Lower lobe of right lung (tissue), 2 donors: ENCODE measurements around the gene GPS2. TPM values are rescaled to one million over a fixed set of nuclear protein-coding genes. Genes with fewer than 3 reads are reported as not detected.

Experiments
- ATAC-seq, 2 donors: fragments of 200-7000 bp; cut with Tn5 transposase; one replicate each; pipeline ENCODE4 v1.9.1; 2020 to 2022; ENCODE audit warnings: mild to moderate bottlenecking in 2 of 2, moderate library complexity in 2 of 2
- DNase-seq: peaks from one replicate; pipeline ENCODE4 v3.0.0-alpha.2; 2020
- H3K27ac ChIP-seq: fragments of 200-600 bp; one replicate; pipeline ENCODE4 v1.8.0; 2022
- H3K27me3 ChIP-seq: fragments of 200-600 bp; one replicate; pipeline ENCODE4 v1.8.0; 2022; ENCODE audit warnings: low read depth
- H3K36me3 ChIP-seq: fragments of 200-600 bp; one replicate; pipeline ENCODE4 v1.8.0; 2022; ENCODE audit warnings: mild to moderate bottlenecking
- H3K4me1 ChIP-seq: fragments of 200-600 bp; one replicate; pipeline ENCODE4 v1.8.0; 2022
- H3K4me3 ChIP-seq: fragments of 200-600 bp; one replicate; pipeline ENCODE4 v1.8.0; 2022; ENCODE audit warnings: mild to moderate bottlenecking
- H3K9me3 ChIP-seq: fragments of 200-600 bp; one replicate; pipeline ENCODE4 v1.8.0; 2022
- intact Hi-C: fragments of 100-400 bp; cut with DNase I; formaldehyde crosslinking; loops from one replicate; pipeline ENCODE4 v1.11.0; 2022
- long read RNA-seq: library from polyadenylated mRNA; unstranded; transcript quantifications from one replicate; pipeline ENCODE4 v2.0.0, GENCODE V29; 2021
- total RNA-seq: library from RNA; stranded (reverse); fragmentation: NEBNext Ultra II Directional; extraction: Animal tissue kit (Norgen Biotek cat#: 25700); gene quantifications from one replicate; pipeline ENCODE4 v1.2.1, GENCODE V29; 2021
- TF ChIP-seq, protein P1 (sequence below): fragments of 200-600 bp; IDR thresholded peaks from one replicate; pipeline ENCODE4 v1.8.0; 2022; ENCODE audit warnings: antibody characterized with exemption, mild to moderate bottlenecking
- donor health status: DM: no; HTN: yes; CAD: no; lungs with severe emphysema.

GPS2 gene, protein sequence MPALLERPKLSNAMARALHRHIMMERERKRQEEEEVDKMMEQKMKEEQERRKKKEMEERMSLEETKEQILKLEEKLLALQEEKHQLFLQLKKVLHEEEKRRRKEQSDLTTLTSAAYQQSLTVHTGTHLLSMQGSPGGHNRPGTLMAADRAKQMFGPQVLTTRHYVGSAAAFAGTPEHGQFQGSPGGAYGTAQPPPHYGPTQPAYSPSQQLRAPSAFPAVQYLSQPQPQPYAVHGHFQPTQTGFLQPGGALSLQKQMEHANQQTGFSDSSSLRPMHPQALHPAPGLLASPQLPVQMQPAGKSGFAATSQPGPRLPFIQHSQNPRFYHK
- 66.6 TPM for total RNA-seq
- long read RNA-seq, transcript GPS2-202 (10 exons, 1,371 nt), result minor isoform, 27 of 193 reads
- long read RNA-seq, transcript GPS2-201 (11 exons, 1,379 nt), result major isoform, 46 of 193 reads
- long read RNA-seq, partial matches to known transcripts, result 24 of 193 reads
- long read RNA-seq, other reads (novel, unspliced or antisense), result 93 of 193 reads

DNA sequence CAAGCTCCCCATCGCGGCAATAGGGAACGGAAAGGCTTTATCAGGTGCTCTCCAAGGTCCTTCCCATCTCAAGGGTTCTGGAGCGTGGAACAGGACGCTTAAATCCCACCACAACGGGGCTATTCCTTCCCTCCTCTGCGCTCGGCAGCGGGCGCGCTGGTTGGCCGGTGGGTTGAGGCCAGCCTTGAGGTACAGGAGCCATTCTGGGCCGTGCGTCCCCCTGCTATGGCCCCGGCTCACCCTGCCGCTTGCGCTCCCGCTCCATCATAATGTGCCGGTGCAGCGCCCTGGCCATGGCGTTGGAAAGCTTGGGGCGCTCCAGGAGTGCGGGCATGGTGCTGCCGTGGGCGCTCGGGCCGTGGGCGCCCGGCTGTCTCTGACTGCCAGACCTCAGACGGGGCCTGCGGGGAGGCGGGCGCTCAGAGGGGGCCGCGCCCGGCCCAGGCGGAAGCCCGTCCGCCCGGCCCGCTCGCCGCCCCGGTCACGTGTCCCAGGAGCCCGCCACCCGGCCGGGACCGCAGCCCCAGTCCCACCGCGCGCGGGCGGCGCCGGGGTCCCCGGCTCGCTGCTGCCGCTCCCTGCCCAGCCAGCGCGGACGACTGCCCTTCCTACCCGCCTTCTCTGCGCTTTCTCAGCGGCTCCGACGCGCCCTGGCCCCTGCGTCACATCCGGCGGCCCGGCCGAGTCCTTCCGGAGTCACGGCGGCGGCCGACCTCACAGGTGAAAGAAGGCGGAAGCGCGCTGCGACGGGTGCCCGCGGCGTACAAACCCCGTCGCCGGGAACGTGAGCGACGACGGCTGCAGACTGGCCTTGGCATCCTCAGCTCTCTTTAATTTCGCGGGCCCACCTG, at the start of gene GPS2:
GPS2 (minus strand) TSS at position 642 of the 851 bp plus-strand sequence; CDS start at position 334, 308 bp downstream.
- Histone ChIP-seq H3K4me3 (peak within 1 kb of the TSS; percentile 92), H3K9me3 (no peaks in the 10 kb centered on the region), H3K4me1 (peaks cover 27% of the 10 kb centered on the region), H3K27ac (peak within 1 kb of the TSS; percentile 97), H3K36me3 (peaks cover 69% of the 10 kb centered on the region), H3K27me3 (no peaks in the 10 kb centered on the region)
- intact Hi-C loops, result no loop called here
- peak; percentile 92 to 94 for ATAC-seq
- TF ChIP-seq, protein P1, sequence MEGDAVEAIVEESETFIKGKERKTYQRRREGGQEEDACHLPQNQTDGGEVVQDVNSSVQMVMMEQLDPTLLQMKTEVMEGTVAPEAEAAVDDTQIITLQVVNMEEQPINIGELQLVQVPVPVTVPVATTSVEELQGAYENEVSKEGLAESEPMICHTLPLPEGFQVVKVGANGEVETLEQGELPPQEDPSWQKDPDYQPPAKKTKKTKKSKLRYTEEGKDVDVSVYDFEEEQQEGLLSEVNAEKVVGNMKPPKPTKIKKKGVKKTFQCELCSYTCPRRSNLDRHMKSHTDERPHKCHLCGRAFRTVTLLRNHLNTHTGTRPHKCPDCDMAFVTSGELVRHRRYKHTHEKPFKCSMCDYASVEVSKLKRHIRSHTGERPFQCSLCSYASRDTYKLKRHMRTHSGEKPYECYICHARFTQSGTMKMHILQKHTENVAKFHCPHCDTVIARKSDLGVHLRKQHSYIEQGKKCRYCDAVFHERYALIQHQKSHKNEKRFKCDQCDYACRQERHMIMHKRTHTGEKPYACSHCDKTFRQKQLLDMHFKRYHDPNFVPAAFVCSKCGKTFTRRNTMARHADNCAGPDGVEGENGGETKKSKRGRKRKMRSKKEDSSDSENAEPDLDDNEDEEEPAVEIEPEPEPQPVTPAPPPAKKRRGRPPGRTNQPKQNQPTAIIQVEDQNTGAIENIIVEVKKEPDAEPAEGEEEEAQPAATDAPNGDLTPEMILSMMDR, result no peak
- peak; percentile 96 for DNase-seq

DNA sequence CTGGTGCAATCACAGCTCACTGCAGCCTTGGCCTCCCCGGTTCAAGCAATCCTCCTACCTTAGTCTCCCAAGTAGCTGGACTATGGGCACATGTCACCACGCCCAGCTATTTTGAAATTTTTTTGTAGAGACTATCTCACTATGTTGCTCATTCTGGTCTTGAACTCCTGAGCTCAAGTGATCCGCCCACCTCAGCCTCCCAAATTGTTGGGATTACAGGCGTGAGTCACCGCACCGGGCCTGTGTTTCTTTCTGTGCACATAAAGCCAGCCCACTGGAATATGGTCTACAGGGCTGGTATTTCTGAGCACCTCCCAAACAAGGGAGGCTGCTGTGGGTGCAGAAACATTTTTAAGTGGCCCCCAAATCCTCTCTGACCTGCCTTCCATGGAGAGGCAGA, 48.2 kb upstream of the GPS2 start:
- TF ChIP-seq, protein P1, result no peak
- Histone ChIP-seq H3K9me3 (no peaks in the 10 kb centered on the region), H3K4me1 (no peaks in the 10 kb centered on the region), H3K4me3 (no peak overlapping the region), H3K36me3 (no peaks in the 10 kb centered on the region), H3K27ac (no peak overlapping the region), H3K27me3 (no peaks in the 10 kb centered on the region)
- intact Hi-C loops, result no loop called here
- ATAC-seq (no peak), DNase-seq (no peak)

DNA sequence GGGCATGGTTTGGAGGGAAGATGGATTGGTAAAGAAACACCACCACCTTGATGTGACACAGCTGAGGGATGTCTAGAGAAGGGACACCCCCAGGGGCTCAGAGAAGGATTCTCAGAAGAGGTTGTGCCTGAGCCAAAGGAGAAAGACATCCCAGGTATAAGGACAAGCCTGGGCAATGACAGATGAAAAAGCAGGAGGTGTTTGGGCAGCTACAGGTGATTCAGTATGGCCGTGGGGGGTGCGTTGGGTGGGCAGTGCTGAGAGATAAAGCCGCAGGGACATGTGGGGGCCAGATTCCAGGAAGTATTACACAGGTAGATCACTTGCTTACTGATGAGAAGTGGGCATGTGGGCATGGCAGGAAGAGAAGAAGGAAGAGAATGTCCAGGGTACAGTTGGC, 46.7 kb upstream of the GPS2 start:
- TF ChIP-seq, protein P1, result no peak
- Histone ChIP-seq H3K27me3 (no peaks in the 10 kb centered on the region), H3K4me1 (no peaks in the 10 kb centered on the region), H3K4me3 (no peak overlapping the region), H3K36me3 (no peaks in the 10 kb centered on the region), H3K27ac (no peak overlapping the region), H3K9me3 (no peaks in the 10 kb centered on the region)
- no peak for DNase-seq
- no peak for ATAC-seq
- intact Hi-C loops, result no loop called here

DNA sequence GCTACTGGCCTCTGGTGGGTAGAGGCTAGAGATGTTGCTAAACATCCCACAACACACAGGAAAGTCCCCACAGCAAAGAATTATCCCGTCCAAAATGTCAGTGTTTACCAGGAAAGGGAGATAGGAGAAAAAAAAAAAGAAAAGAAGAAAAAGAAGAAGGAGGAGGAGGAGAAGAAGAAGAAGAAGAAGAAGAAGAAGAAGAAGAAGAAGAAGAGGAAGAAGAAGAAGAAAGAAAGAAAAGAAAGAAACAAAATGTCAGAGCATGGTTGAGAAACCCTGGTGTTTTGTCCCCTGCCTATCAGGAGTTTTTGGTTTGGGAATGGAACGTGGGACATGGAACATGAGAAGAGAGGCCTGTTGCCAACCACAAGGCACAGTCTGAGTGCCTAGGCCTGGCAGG, 42.2 kb upstream of the GPS2 start:
- Histone ChIP-seq H3K27ac (no peak overlapping the region), H3K36me3 (no peaks in the 10 kb centered on the region), H3K4me3 (no peak overlapping the region), H3K27me3 (no peaks in the 10 kb centered on the region), H3K9me3 (no peaks in the 10 kb centered on the region), H3K4me1 (peaks cover 35% of the 10 kb centered on the region)
- ATAC-seq (no peak), DNase-seq (no peak)
- intact Hi-C loops, result no loop called here
- TF ChIP-seq, protein P1, result no peak

DNA sequence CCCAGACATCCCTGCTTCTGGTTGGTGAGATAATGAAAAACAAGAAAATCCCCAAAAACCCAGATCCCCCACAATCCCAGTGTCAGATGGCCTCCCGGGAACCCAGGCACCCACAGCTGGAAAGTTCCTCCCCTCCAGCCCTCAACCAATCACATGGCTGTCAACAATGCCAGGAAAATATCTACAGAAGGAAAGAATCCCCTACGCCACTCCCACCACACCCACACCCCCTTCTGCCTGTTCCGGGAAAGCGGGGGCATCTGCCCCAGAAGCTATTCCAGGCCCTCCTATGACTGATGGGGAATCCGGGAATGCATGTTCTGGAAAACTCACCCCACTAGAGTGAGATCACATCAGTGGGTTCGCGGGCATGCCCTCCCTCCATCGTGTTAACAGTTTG, 41.6 kb upstream of the GPS2 start:
- no peaks in the 10 kb centered on the region for H3K36me3 ChIP-seq
- TF ChIP-seq, protein P1, result no peak
- ATAC-seq (no peak), DNase-seq (no peak)
- peaks cover 37% of the 10 kb centered on the region for H3K4me1 ChIP-seq
- no peaks in the 10 kb centered on the region for H3K27me3 ChIP-seq
- H3K9me3 ChIP-seq, result no peaks in the 10 kb centered on the region
- peak overlapping the region; percentile 19 for H3K4me3 ChIP-seq
- no peak overlapping the region for H3K27ac ChIP-seq
- intact Hi-C loops, result no loop called here
